Measurements from ENCODE around the gene SPRY1.

GRCh38 chr4:123352240-123352945 lies 44.2 kb upstream of the SPRY1 start:
- TF ChIP-seq CTCF (IDR thresholded peaks at IDR 0.05) (no peak), EP300 (IDR thresholded peaks at IDR 0.05) (peak in 1 of 2 donors; percentile 22)

Measured in tibial nerve (tissue), 4 donors.